GM20000 (cell line): Measurements from ENCODE around the gene LRP10.

Source experiments
- DNase-seq: peaks from one replicate; pipeline ENCODE4 v3.0.0; 2012; ENCODE audit warnings: low spot score
- TF ChIP-seq, protein P1 (sequence below): IDR thresholded peaks from 2 replicates; pipeline ENCODE4 v1.5.1; 2012; ENCODE audit warnings: mild to moderate bottlenecking, control low read depth; ENCODE audit errors: extremely low read depth, missing control alignments

Gene LRP10

DNA sequence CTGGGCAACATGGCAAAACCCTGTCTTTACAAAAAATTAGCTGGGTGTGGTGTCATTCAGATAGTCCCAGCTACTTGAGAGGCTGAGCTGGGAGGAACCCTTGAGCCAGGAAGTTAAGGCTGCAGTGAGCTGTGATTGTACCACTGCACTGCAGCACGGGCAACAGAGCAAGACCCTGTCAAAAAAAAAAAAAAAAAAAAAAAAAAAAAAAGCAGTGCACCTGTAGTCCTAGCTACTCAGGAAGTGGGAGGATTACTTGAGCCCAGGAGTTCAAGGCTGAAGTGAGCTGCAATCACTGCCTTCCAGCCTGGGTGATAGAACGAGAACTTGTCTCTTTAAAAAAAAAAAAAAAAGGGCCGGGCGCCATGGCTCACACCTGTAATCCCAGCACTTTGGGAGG lies 17.1 kb downstream of the LRP10 start:
- no peak for DNase-seq
- TF ChIP-seq, protein P1, sequence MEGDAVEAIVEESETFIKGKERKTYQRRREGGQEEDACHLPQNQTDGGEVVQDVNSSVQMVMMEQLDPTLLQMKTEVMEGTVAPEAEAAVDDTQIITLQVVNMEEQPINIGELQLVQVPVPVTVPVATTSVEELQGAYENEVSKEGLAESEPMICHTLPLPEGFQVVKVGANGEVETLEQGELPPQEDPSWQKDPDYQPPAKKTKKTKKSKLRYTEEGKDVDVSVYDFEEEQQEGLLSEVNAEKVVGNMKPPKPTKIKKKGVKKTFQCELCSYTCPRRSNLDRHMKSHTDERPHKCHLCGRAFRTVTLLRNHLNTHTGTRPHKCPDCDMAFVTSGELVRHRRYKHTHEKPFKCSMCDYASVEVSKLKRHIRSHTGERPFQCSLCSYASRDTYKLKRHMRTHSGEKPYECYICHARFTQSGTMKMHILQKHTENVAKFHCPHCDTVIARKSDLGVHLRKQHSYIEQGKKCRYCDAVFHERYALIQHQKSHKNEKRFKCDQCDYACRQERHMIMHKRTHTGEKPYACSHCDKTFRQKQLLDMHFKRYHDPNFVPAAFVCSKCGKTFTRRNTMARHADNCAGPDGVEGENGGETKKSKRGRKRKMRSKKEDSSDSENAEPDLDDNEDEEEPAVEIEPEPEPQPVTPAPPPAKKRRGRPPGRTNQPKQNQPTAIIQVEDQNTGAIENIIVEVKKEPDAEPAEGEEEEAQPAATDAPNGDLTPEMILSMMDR = no peak

DNA sequence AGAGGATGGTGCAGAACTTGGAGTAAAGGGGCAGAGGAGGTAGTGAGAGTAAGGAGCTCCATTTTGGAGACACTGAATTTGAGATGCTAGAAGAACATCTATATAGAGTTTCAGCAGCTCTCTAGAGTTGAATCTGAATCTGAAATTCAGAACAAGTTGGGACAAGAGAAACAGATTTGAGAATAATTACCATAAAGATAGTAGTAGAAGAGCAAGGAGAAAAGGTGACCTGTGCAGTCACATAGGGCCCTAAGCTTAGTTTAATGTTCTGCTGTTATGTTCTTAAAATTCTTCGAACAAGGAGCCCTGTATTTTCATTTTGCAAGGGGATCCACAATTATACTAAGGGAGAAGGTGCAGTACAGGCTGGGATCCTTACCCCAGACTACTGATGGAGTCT lies 18.9 kb downstream of the LRP10 start:
- TF ChIP-seq, protein P1 = no peak
- no peak for DNase-seq

DNA sequence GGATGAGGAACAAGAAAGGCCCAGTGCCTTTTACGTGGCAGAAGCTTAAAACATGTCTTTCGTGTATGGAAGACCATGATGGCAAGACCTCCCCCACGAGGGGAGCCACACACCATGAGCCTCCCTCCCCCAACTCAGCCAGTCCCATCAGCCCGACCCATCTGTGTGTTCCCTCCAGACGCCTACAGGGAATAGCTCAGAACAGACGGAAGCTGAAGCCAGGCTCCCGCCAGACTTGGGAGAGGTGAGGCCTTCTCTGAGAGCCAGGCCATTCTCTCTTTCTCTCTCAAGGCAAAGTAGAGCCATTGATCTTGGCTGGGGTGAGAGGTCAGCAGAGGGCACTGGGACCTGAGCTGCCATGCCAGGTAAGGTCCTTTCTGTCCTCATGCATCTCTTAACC lies 20.9 kb downstream of the LRP10 start:
- TF ChIP-seq, protein P1 = no peak
- DNase-seq = no peak

DNA sequence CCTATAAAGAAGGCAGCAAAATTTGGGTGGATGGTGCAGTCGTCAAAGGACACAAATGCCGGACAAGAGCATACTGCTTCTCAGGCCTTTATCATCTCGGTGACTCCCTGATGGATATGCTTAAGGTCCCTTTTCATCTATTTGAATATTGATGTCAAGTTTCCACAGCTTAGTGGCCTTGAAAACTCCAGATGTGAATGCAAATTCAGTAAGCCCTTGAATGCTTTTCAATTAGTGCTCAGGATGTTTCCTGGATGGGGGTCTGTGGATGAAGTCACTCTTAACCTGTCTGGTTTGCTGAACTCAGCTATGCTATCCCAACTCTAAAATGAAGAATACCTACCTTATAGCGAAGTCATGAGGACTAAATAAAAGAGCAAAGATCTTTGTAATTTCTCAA lies 22.2 kb downstream of the LRP10 start:
- TF ChIP-seq, protein P1 = no peak
- DNase-seq = no peak

DNA sequence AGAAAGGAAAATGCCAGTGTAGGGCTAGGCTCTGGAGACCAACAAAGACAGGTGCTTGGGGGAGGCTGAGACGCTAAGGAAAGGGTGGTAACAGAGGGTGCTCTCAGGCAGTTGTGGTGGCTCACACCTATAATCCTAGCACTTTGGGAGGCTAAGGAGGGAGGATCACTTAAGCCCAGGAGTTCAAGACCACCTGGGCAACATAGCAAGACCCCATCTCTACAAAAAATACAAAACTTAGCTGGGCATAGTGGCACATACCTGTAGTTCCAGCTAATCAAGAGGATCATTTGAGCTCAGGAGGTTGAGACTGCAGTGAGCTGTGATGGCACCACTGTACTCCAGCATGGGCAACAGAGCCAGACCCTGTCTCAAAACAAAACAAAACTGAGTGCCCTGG lies 23.9 kb downstream of the LRP10 start:
- TF ChIP-seq, protein P1 = no peak
- no peak for DNase-seq

DNA sequence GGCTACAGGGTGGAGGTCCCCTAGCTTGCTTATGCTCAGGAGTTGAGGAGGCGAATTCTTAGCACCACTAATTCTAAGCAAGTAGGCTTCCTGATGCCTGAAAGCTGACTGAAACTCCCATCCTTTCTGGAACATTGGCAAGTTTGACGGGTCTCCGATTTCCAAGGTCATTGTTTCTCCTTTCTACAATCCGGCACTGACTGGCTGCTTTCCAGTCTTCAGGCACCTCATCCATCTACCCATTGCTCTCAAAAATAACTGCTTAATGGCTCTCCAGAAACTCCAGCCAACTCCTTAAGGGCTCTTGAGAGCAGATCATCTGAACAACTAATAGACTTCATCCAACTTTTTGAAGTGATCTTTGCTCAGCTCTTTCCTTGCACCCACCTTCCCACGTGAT lies 24.8 kb downstream of the LRP10 start:
- DNase-seq = no peak
- TF ChIP-seq, protein P1 = no peak

DNA sequence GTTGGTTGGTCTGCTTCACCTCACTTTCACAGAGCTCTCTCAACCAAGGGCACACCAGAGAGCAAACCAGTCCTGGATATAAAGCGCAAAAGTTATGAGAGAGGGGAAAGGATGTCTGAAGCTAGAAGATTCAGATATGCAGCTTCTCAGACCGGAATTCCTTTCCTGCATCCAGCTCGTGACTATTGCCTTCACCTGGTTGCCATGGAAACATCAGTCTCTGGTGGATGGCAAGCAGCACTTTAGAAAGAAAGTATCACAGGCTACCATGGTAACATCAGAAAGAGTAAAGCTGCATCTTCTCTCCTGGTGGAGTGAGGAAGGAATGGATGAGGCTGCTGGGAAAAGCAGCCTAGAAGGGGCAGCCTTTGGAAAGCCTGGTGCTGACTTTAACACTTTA lies 25.2 kb downstream of the LRP10 start:
- no peak for DNase-seq
- TF ChIP-seq, protein P1 = no peak
